Hematopoietic multipotent progenitor cell treated with erythropoietin and hydrocortisone succinate and interleukin-3 and kit ligand, for 15 days (in vitro differentiated cells): ENCODE measurements around the gene TAF4B.

ENCODE experiments used
- DNase-seq: peaks from one replicate; pipeline ENCODE4 v3.0.0-alpha.2; 2015; ENCODE audit warnings: low spot score

Gene TAF4B

GRCh38 chr18:26383454-26384270 is 157.4 kb downstream of the TAF4B start:
- DNase-seq, result peak; percentile 42

GRCh38 chr18:26386002-26386401 is 159.8 kb downstream of the TAF4B start:
- no peak for DNase-seq

GRCh38 chr18:26386441-26386840 is 160.2 kb downstream of the TAF4B start:
- no peak for DNase-seq

- DNase-seq, result no peak
These were observed 167.9 kb downstream of the TAF4B start for GRCh38 chr18:26394047-26394654.

GRCh38 chr18:26397019-26397418 is 170.8 kb downstream of the TAF4B start:
- DNase-seq, result no peak

DNA sequence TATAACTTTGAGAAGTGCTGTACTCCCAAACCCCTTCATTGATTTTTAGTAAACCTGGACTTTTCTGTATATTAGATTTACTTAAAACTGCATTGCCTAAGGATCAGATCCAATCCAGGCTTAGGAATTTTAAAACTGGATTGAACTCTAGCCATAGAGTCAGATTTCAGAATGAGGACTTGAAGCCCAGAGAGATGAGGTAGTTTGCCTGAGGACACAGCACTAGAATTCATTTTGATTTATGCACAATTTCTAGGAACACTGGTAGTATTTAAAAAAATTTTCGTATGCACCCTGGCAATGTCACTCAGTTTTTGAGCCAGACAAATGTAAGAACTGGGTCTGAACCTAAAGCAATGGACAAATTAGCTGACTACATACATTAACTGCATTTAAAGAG is 177.2 kb downstream of the TAF4B start:
- no peak for DNase-seq

- DNase-seq, result no peak
These were observed 179.1 kb downstream of the TAF4B start for GRCh38 chr18:26405190-26405801.

- no peak for DNase-seq
These were observed 180.1 kb downstream of the TAF4B start for GRCh38 chr18:26406324-26406723.

- DNase-seq, result no peak
These were observed 180.7 kb downstream of the TAF4B start for GRCh38 chr18:26406854-26407517.

- DNase-seq, result no peak
These were observed 181.7 kb downstream of the TAF4B start for GRCh38 chr18:26407736-26408601.

DNA sequence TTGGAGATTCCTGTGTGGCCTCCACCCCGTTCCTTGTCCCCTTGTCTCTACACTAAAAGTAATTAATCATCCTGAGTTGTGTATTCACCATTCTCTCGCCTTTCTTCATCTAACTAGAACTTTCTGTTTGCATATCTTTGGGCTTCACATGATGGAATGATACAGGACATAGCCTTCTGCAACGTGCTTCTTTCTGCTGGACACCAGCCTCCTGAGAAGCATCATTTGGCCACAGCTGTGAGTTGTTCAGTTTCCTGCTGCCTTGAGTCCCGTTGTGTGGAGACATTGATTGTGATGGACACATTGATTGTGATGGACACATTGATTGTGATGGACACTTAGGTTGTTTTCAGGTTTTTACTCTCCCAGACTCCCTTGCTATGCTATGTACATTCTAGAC is 182.8 kb downstream of the TAF4B start:
- DNase-seq, result no peak

DNA sequence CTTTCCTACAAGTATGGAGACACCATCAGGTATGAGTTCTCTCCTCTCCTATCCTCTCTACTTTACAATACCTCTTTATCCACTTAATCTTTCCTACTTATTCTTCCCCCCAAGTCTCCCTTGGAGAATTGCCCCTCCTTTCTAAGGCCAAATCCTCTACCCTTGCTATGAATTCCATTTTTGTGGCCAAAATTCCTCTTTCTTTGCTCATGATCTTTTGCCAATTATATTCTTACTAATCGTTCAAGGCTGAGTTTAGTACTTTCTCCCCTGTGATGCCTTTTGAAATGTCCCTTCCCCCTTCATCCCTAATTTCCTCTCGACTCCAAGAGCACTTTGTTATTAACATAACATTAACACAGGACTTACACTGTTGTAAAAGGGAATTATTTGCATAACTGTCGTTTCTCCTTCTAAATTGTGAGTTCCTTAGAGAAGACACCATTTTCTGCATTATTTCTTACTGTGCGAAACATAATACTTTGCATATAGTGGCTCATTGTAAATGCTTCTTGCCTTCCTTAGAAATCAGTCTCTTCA is 188.7 kb downstream of the TAF4B start:
- DNase-seq, result no peak

DNA sequence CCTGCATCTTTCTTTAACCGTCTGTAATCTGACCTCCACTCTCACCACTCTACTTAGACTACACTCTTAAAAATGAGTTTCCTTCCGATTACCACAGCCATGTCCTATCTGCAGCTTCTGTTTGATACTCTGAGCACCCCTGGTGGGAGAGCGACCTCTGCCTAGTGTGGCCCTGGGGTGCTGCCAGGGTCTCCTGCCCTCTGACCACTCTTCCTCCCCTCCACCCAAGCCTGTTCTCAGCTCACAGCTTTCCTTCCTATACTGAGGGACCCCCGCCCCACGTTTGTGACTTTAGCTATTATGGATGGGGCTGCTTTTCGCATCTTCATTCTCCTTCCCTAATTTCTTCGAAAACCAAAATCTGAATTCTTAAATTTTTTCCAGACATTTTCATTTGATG is 189.4 kb downstream of the TAF4B start:
- DNase-seq, result no peak

DNA sequence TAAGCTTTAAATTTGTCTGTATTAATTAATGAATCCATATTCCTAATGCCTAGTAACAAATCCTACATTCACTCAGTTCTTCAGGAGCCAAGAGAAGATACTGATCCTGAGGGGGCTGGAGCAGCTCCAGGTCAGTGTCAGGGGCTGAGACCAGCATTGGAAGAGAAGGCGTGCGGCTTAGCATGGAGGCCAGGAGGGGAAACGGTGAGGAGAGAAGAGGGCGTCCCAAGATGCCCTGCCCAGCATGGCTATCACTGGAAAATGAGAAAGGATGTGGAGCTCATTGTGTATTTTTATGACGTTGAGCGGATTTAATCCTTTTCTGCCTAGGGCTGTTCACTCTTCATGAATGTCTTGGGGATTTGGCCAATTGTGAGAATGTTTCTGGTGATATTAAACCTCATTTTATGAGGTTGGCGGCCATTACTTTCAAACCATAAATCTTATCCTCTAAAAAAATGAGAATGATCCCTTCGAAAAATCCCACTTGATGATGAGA is 190.5 kb downstream of the TAF4B start:
- DNase-seq, result no peak

GRCh38 chr18:26417190-26417589 is 190.9 kb downstream of the TAF4B start:
- DNase-seq, result no peak

GRCh38 chr18:26418225-26418624 is 192.0 kb downstream of the TAF4B start:
- DNase-seq, result no peak

DNA sequence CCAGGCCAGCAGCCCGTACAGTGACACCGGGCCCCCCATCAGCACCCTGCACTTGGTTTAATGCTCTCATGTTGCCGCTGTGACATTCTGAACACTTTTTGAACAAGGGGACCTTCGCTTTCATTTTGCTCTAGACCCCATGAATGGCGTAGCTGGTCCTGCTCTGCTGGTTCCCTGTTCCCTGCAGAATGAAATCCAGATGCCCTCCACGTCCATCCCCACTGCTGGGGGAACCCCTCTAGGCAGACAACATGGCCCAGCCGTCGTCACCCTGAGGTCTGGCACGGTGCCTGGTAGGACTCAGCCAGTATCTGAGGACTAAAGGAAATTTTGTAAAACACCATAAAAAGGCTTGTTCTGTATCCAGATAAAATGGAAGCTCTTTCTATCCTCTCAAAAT is 193.5 kb downstream of the TAF4B start:
- DNase-seq, result no peak

DNA sequence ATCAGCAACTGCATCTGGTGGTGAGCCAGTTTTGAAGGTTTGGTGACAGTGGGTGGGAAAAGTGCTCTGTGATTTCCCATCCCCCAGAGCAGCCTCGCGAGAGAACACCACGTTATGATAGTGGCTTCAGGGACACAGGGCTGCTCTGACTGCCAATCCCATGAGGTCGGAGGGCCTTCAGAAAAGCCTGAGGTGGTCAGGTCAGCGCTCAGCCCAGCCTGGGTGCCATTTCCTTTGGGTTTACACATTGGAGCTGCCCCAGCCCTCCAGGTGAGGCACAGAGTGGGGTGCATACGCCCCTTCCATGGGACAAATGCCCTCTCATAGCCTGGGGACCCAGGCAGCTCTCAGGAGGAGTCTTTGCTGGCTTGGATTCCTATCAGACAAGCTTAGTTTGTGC is 195.3 kb downstream of the TAF4B start:
- no peak for DNase-seq

DNA sequence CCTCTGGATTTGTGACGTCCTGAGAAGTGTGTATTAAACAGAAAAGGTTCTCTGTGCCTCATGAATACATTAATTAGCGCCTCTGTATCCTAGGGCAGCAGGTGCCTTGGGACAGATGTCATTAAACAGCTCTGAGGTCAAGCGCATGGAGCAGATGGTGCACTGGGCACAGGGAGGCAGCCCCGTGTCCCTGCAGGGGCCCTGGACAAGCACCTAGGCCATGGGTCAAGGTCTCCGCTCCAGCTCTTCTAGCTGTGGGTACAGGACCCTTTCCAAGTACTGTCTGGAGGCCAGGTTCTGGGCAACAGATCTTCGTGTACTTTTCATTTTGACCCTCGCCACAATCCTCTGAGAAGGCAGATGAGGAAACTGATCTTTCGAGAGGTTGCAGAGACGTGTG is 195.7 kb downstream of the TAF4B start:
- no peak for DNase-seq

DNA sequence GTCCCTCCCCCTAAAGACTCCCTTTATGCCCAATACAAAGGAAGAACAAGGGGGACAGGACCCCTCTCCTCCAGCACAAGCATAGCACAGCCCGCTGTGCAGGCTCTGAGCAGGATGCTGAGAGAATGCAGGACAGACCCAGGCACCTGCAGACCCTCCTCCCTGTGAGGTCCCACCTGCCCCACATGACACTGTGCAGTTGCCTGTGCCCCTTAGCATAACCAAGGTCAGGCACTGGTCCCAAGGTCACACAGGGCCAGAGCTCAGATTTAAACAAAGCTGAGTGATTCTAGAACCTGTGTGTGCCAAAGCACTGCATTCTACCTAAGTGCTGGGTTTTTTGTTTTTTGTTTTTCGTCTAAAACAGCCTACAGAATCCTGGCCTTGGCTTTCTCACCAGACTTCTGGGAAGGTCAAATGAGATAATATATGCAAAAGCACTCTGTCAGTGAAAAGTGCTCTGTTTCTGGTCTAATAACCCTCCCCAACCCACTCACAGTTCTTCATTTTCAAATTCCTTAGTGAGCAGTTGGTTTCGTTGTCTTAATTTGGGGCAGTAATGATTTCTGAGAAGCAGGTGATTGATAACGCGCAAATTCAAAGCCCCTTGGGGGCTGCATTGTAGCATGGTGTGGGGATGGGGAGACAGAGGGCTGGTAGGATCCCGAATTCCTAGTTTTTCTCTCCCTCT is 196.4 kb downstream of the TAF4B start:
- no peak for DNase-seq
